Cardiac septum (tissue), 1 donor: ENCODE measurements around the gene KDM4F. TPM values are rescaled to one million over a fixed set of nuclear protein-coding genes. Genes with fewer than 3 reads are reported as not detected.
"Not testable (repeated sequence)": the region's sequence is repeated elsewhere in the genome, so short reads cannot be mapped to it uniquely, and the experiment has no call there.

Experiments
- DNase-seq: peaks from one replicate; pipeline ENCODE4 v3.0.0-alpha.2; 2020; ENCODE audit warnings: low spot score
- intact Hi-C: fragments of 100-400 bp; cut with DNase I; formaldehyde crosslinking; loops from one replicate; pipeline ENCODE4 v1.14.0; 2022
- long read RNA-seq: library from polyadenylated mRNA; unstranded; transcript quantifications from one replicate; pipeline ENCODE4 v2.0.0, GENCODE V29; 2021
- total RNA-seq: library from RNA; stranded (reverse); fragmentation: NEBNext Ultra II Directional; extraction: Animal tissue kit (Norgen Biotek cat#: 25700); gene quantifications from one replicate; pipeline ENCODE4 v1.2.1, GENCODE V29; 2021
- donor health status: DM: no; HTN: no; CAD: no.

The KDM4F gene
- total RNA-seq = not detected
- long read RNA-seq = 0 reads

GRCh38 chr11:95049122-95049521 is at the start of gene KDM4F:
TSS of gene KDM4F (plus strand) at chr11:95049422.
- intact Hi-C loops, DNase-seq: not testable (repeated sequence)

GRCh38 chr11:95003716-95004115 is 45.5 kb upstream of the KDM4F start:
- intact Hi-C loops = no loop called here
- no peak for DNase-seq

DNA sequence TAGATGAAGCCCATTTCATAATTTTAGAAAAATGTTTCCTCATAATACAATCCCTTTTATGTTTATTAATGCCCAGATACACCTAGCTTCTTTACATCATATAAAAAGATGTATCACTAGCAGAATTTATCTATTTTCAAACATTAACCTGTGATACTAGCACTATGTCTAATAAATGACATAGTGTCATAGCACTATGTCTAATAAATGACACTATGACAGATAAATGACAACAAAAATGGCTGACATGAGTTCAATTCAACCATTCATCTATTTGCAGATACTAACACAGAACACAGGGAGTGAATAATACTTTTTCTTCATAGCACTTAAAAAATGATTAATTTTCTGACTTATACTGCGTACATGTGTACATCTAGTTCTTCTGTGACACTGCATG is 43.6 kb upstream of the KDM4F start:
- intact Hi-C loops = no loop called here
- DNase-seq = no peak

- no peak for DNase-seq
- intact Hi-C loops = no loop called here
Measured at GRCh38 chr11:95011376-95011775, 37.8 kb upstream of the KDM4F start.

- intact Hi-C loops = no loop called here
- DNase-seq = no peak
Measured at GRCh38 chr11:95014184-95014821, 34.9 kb upstream of the KDM4F start.

DNA sequence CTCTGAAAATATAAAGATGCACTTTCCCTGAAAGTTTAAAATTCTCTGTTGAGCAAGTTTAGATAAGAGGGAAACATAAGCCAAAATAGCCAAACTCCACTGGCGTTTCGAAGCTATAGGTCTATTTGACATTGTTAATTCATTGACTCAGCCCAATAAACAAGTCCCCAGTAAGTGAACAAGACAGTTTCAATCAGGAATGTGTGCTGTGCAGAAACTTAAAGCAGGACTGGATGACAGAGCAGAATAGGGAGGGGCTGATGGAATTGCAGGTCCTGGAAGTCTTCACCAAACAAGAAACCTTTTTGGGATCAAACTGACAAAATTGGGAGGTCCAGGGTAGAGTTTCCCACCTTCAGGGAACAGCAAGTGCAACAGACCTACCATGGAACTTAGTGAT is 33.1 kb upstream of the KDM4F start:
- intact Hi-C loops = no loop called here
- no peak for DNase-seq

GRCh38 chr11:95021468-95021867 is 27.8 kb upstream of the KDM4F start:
- DNase-seq, intact Hi-C loops: not testable (repeated sequence)

DNA sequence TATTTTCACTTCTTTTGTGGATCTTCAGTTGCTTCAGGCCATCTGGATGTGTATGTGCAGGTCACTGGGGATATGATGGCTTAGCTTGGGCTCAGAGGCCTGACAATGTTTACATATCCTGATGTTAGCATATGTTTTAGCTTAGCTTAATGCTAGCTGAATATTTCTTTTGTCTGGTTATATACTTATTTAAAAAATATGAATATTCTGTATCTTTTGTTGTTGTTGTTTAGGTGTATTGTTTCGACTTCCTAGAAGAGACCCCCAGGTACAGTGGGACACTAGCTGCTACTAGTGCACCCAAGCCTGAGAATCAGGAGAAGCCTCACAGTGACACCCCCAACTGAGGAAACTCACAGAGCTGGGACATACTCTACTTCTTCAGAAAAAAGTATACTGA is 24.3 kb upstream of the KDM4F start, which contains the start of gene KDM4E:
Gene KDM4E, plus strand, starts transcription at position 301 of the 400 bp plus-strand sequence. CDS start 300 bp downstream, outside the sequence.
- intact Hi-C loops = no loop called here
- no peak for DNase-seq

DNA sequence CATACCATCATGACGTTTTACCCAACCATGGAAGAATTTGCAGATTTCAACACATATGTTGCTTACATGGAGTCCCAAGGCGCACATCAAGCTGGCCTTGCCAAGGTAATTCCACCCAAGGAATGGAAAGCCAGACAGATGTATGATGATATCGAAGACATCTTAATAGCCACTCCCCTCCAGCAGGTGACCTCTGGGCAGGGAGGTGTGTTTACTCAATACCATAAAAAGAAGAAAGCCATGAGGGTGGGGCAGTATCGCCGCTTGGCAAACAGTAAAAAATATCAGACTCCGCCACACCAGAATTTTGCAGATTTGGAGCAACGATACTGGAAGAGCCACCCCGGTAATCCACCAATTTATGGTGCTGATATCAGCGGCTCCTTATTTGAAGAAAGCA is 23.6 kb upstream of the KDM4F start:
- DNase-seq, intact Hi-C loops: not testable (repeated sequence)

DNA sequence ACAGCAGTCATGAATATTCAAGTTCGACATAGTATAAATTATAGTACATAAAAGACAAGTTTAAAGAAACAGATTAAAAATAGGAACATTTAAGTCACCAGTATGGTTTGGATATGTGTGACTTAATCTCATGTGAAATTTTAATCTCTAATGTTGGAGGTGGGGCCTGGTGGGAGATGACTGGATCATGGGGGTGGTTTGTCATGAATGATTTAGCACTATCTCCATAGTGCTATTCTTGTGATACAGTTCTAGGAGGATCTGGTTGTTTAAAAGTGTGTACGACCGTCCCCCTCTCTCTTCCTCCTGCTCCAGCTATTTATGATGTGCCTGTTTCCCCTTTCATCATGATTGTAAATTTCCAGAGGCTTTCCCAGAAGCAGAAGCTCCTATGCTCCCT is 20.9 kb upstream of the KDM4F start:
- DNase-seq = no peak

DNA sequence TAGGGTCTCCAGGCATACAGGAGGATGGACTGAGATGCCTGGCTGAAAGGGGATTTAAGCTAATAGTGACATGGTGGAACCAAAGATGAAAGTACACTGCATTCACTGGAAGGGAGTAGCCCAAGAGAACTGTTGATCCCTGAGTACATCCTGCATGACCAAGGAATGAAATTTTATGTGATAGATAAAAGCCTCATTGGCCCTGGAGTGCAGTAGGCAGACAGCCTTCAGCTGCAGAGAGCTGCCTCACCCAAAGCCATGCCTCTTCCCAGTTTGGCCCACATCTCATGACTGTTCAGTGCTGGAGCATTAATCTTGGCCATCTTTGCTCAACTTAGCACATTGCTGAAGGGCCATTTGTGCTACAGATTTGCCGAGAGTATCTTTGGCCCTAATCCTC is 16.2 kb upstream of the KDM4F start:
- DNase-seq = no peak
- intact Hi-C loops = no loop called here

More for the DNA sequence above, 20.9 kb upstream of the KDM4F start:
- intact Hi-C loops = no loop called here

- intact Hi-C loops = no loop called here
- no peak for DNase-seq
Measured at GRCh38 chr11:95035316-95035715, 13.9 kb upstream of the KDM4F start.

DNA sequence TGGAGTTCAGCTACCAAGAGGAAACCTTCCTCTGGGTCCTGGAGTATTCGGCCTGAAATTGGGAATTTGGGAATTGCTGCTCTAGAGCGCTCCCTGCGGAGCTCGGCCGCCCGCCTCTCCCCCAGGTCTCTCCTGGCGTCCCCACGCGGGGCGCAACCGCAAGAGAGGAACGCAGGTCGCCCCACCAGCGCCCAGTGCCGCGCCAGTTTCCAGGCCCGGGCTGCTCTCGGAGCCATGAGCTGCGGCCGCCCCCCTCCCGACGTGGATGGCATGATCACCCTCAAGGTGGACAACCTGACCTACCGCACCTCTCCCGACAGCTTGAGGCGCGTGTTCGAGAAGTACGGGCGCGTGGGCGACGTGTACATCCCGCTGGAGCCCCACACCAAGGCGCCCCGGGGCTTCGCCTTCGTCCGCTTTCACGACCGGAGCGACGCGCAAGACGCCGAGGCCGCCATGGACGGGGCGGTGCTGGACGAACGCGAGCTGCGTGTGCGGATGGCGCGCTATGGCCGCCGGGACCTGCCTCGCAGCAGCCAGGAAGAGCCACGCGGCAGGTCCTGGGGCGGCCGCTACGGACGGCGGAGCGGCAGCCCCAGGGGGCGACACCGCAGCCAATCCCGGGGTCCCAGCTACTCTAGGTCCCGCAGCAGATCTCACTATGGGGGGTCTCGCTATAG is 11.7 kb upstream of the KDM4F start:
- intact Hi-C loops, DNase-seq: not testable (repeated sequence)

DNA sequence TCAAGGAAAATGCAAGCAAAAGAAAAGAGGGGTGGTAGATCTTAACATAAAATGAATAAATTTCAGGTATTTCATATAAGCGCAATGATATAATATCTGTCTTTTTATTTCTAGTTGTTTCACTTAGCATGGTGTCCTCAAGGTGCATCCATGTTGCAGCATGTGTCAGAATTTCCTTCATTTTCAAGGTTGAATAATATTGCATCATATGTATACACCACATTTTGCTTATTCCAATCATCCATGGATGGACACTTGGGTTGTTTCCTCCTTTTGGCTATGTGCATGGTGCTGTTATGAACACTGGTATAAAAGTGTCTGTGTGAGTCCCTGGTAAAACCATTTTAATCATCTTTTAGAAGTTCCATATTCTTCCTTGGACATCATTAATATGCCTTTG is 7.0 kb upstream of the KDM4F start:
- intact Hi-C loops = no loop called here

GRCh38 chr11:95042906-95043305 is 6.3 kb upstream of the KDM4F start:
- intact Hi-C loops = no loop called here
- no peak for DNase-seq

More for the DNA sequence above, 7.0 kb upstream of the KDM4F start:
- DNase-seq = no peak

GRCh38 chr11:95044010-95044409 is 5.2 kb upstream of the KDM4F start:
- intact Hi-C loops = no loop called here
- no peak for DNase-seq

DNA sequence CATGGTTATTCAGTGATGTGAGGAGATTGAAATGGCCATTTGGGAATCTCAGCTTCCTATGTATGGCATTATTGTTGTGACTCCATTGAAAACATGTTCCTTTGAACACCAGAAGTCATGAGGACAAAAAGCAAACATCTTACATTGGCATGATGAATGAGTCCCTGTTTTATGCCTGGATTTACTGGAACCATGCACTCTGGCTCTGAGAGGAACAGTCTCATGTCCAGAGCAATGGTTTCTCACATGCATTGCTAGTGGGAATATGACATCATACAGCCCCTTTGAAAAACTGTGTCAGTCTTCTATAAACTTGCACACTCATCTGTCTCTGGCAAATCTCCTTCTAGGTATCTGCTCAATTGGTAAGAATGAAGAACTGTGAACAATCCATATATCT is 3.4 kb upstream of the KDM4F start:
- DNase-seq = no peak
- intact Hi-C loops = no loop called here

DNA sequence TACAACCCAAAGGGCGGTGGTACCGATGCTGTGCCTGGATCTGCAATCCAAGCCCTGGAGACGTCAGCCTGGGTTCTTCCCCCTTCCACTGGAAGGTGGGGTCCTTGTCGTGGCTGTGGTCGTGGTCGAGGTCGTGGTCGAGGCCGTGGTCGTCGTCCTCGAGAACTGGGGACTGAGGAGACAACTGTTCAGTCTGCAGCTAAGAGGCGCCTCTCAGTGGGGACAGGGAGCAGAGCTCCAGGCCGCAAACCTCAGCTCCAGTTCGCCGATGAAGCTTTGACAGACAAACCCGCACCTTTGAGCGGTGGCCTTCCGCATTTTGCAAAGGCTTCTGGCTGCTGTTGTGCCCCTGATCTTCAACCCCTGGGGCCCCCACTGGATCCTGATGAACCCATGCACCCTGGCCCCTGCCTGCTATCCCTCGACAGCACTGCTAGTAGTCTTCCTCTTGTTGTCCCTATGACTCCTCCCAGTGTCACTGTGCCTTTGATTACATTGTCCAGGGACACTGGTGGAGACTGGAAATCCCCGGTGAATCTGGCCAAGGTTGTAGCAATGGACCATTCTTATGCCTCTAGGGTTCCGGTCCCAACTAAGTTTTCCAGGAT is 1.5 kb downstream of the KDM4F start:
- intact Hi-C loops = no loop called here
- DNase-seq = no peak

- DNase-seq = no peak
- intact Hi-C loops = no loop called here
Measured at GRCh38 chr11:95054356-95054755, 5.1 kb downstream of the KDM4F start.

DNA sequence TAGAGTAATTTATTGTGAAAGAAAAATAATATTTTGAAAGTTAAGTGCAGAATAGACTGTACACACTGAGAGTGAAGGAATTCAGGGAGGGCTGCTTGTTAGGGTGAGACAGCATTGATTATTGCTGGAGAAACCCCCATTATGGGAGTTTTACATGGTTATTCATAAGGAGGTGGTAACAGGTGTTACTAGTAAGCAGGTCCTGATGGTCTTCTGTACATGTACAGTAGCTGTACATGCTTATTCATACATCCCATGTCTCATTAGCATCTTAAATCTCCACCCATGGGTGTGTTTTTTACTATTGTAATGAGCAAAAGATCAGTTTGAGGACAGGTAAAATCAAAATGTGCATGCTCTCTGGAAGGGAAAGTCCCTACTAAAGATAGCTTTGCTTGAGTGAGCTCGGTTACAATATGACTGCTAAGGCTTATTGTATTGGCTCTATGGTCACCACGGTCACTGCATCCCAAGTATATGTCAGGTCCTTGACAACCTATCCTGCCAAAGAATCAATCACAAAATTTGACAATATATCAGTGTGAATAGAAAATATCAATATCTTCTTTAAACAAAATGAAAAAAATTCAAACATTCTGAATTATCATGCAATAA is 6.2 kb downstream of the KDM4F start:
- no peak for DNase-seq
- intact Hi-C loops = no loop called here
